ENCODE results near the gene C1orf87.
A peak's percentile ranks its signal among the peaks of the same experiment; 100 is the strongest.

C1orf87 gene

DNA sequence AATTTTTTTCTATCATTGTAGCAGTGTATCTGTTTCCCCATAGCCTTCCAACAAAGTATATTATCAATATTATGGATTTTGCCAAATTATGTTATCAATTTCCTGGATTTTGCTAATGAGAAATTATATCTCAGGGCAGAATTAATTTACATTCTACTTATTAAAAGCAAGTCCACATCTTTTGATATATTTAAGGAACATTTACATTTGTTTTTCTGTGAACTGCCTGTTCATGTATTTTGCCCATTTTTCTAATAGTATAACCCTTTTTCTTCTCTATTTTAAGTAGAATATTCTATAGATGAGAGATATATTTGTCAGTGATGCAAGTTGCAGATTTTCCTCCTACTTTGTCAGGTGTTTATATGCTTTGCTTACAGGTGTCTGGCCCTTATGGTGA is 24.4 kb downstream of the C1orf87 start:
- H3K4me3 ChIP-seq (ENCODE audit: low read depth, low read length), result no peak overlapping the region
- no peak for DNase-seq (ENCODE audit: low read depth)
- TF ChIP-seq, protein P1, sequence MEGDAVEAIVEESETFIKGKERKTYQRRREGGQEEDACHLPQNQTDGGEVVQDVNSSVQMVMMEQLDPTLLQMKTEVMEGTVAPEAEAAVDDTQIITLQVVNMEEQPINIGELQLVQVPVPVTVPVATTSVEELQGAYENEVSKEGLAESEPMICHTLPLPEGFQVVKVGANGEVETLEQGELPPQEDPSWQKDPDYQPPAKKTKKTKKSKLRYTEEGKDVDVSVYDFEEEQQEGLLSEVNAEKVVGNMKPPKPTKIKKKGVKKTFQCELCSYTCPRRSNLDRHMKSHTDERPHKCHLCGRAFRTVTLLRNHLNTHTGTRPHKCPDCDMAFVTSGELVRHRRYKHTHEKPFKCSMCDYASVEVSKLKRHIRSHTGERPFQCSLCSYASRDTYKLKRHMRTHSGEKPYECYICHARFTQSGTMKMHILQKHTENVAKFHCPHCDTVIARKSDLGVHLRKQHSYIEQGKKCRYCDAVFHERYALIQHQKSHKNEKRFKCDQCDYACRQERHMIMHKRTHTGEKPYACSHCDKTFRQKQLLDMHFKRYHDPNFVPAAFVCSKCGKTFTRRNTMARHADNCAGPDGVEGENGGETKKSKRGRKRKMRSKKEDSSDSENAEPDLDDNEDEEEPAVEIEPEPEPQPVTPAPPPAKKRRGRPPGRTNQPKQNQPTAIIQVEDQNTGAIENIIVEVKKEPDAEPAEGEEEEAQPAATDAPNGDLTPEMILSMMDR (IDR thresholded peaks at IDR 0.05; ENCODE audit: control insufficient read depth, extremely low read depth, insufficient read depth), result no peak

DNA sequence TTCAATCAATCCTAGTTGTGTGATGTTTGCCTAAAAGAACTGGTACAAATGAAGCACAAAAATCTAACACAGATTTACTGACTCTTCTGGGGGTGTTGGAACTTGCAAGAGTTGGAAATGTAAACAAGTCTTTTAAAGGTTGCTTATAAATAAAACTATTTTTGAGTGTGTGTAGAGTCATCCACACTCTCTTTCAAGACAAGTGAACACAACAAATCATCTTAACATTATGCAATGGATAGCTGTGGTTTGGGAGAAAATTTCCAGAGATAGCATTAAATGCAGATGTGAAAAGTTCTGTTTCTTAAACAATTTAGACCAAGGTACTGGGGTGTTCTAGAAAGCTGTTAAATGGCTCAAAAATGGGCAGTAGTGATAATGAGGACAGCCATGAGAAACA is 28.7 kb downstream of the C1orf87 start:
- no peak overlapping the region for H3K4me3 ChIP-seq (ENCODE audit: low read depth, low read length)
- no peak for DNase-seq (ENCODE audit: low read depth)
- TF ChIP-seq, protein P1 (IDR thresholded peaks at IDR 0.05; ENCODE audit: control insufficient read depth, extremely low read depth, insufficient read depth), result no peak

DNA sequence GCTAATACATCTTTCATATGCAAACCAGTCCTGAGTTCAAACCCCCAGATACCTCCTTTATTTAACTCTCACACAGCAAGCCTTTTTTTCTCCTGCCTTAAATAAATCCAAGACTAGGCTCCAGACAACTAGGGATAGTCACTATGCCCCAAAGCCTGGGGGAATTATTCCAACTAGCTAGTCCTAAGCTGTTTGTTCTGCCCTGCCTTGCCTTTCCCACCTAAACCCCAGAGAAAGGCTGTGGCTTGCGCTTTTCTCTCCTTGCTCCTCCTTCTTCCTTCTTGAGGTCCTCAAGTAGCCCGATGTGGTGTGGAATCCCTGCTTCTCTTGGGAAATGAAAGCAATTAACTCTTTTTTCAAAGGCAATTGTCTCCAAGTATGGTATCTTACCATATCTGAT is 31.8 kb downstream of the C1orf87 start:
- H3K4me3 ChIP-seq (ENCODE audit: low read depth, low read length), result no peak overlapping the region
- TF ChIP-seq, protein P1 (IDR thresholded peaks at IDR 0.05; ENCODE audit: control insufficient read depth, extremely low read depth, insufficient read depth), result no peak
- no peak for DNase-seq (ENCODE audit: low read depth)

DNA sequence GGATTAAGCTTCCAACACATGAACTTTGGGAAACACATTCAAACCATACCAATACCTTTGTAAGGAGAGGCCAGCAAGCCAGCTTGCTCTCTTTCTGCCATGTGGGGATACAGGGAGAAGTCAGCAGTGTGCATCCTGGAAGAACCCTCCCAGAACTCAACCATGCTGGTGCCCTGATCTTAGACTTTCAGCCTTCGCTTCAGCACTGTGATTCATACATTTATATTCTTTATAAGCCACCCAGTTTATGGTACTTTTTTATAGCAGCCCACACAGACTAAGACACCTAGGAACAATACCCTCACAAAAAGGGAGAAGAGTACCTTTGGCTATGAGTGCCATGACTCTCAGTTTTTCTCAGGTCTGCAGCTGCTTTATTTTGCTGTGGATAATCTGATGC is 35.9 kb downstream of the C1orf87 start:
- H3K4me3 ChIP-seq (ENCODE audit: low read depth, low read length), result no peak overlapping the region
- no peak for DNase-seq (ENCODE audit: low read depth)
- TF ChIP-seq, protein P1 (IDR thresholded peaks at IDR 0.05; ENCODE audit: control insufficient read depth, extremely low read depth, insufficient read depth), result no peak

DNA sequence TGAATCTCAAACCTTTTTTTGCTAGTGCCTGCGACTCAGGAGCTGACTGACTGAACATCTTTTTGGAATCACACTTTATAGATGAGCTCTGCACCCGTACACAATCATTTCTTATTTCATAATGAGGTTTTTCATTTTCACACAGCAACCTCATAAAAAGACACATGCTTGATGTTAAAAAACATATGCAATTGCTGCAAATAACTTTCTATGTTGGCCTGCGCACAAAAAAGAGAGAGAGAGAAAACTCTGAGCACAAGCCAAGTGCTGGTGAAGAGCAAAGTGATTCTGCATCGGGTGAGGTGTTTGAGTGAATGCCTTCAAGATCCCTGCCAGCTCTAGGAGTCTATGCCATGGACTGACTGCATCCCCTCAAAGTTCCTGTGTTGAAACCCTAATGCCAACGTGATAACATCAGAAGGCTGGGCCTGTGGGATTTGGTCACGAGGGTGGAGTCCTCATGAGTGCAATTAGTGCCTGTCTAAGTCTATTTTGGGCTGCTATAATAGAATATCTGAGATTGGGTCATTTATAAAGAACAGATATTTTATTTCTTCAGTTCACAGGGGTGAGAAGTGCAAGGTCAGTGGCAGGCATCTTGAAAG is 36.6 kb downstream of the C1orf87 start:
- TF ChIP-seq, protein P1 (IDR thresholded peaks at IDR 0.05; ENCODE audit: control insufficient read depth, extremely low read depth, insufficient read depth), result no peak
- DNase-seq (ENCODE audit: low read depth), result no peak

DNA sequence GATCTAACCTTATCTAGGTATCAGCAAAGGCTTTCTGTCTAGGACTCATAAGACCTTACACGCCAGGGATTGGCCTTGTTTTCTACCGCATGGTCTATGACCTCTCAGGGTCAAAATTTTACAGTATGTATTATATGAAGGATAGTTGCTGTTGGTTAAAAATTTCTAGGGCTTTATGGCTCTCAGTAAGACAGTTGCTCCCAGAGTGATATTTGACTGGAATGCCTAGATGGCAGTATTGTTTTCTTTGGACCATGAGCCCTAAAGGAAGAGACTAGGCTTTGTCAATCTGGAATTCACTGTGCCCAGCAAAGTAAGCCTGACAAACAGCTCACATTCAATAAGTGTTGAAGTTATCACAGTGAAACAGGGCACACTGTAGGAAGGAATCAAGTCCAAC is 37.6 kb downstream of the C1orf87 start:
- TF ChIP-seq, protein P1 (IDR thresholded peaks at IDR 0.05; ENCODE audit: control insufficient read depth, extremely low read depth, insufficient read depth), result 0 out of 2 replicates have a peak, but pooled peaks have one; percentile 27
- no peak for DNase-seq (ENCODE audit: low read depth)
- H3K4me3 ChIP-seq (ENCODE audit: low read depth, low read length), result no peak overlapping the region

More for the DNA sequence above, 36.6 kb downstream of the C1orf87 start:
- H3K4me3 ChIP-seq (ENCODE audit: low read depth, low read length), result no peak overlapping the region

DNA sequence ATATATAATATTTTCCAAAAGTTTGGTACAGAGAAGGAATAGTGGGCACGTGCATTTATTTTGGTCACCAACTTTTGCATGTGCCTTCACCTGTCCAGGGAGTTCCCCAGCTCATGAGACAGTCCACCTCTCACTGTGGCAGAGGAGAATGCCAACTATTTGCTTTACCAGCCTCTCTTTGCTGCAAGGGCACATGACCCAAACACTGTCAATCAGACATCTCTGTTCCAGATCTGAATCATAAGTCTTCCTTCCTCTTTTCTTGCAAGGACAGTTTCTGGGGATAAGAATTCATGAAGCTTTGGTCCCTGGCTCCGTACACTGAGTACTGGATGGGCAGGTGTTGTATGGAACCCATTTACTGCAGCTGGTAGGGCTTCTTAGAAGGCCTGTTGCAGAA is 38.6 kb downstream of the C1orf87 start:
- no peak for DNase-seq (ENCODE audit: low read depth)
- no peak overlapping the region for H3K4me3 ChIP-seq (ENCODE audit: low read depth, low read length)
- TF ChIP-seq, protein P1 (IDR thresholded peaks at IDR 0.05; ENCODE audit: control insufficient read depth, extremely low read depth, insufficient read depth), result no peak
